NCI-H460 (cell line): ENCODE results near the gene SH2D3A. TPM values are rescaled to one million over a fixed set of nuclear protein-coding genes. Genes with fewer than 3 reads are reported as not detected.
"Not testable (repeated sequence)": the region's sequence is repeated elsewhere in the genome, so short reads cannot be mapped to it uniquely, and the experiment has no call there.

Experiments used
- DNase-seq: peaks from one replicate; pipeline ENCODE4 v3.0.0-alpha.2; 2016; ENCODE audit warnings: low read depth; ENCODE audit errors: extremely low read depth
- total RNA-seq: library from RNA; depleted of rRNA; stranded (reverse); fragments of >200 nt; shearing (Covaris generic); gene quantifications from 2 replicates; pipeline ENCODE4 v1.2.3, GENCODE V29; 2014

The SH2D3A gene
- total RNA-seq, 1 experiment from 2014 or later: 8.1 TPM

GRCh38 chr19:6790194-6791128 lies 23.2 kb upstream of the SH2D3A start:
- no peak for DNase-seq

- DNase-seq: no peak
Observed at GRCh38 chr19:6788896-6789295, 21.7 kb upstream of the SH2D3A start.

GRCh38 chr19:6787393-6787792 lies 20.2 kb upstream of the SH2D3A start:
- DNase-seq: no peak

GRCh38 chr19:6779206-6779605 lies 12.0 kb upstream of the SH2D3A start:
- DNase-seq: no peak

GRCh38 chr19:6778386-6778785 lies 11.2 kb upstream of the SH2D3A start:
- DNase-seq: no peak

- DNase-seq: no peak
Observed at GRCh38 chr19:6777434-6777833, 10.2 kb upstream of the SH2D3A start.

- DNase-seq: no peak
Observed at GRCh38 chr19:6776999-6777398, 9.8 kb upstream of the SH2D3A start.

- DNase-seq: not testable (repeated sequence)
Observed at GRCh38 chr19:6776045-6776444, 8.8 kb upstream of the SH2D3A start.

- DNase-seq: no peak
Observed at GRCh38 chr19:6774821-6775707, 7.8 kb upstream of the SH2D3A start.

- DNase-seq: no peak
Observed at GRCh38 chr19:6773323-6773931, 6.2 kb upstream of the SH2D3A start.

- no peak for DNase-seq
Observed at GRCh38 chr19:6772866-6773322, 5.7 kb upstream of the SH2D3A start.

GRCh38 chr19:6772028-6772865 lies 5.0 kb upstream of the SH2D3A start, which contains the start of gene VAV1:
Gene VAV1 (plus strand): TSS chr19:6772708. CDS start chr19:6772808, 100 bp downstream.
- DNase-seq: no peak

GRCh38 chr19:6771648-6772027 lies 4.4 kb upstream of the SH2D3A start:
- not testable (repeated sequence) for DNase-seq

GRCh38 chr19:6769006-6769619 lies 1.9 kb upstream of the SH2D3A start:
- DNase-seq: no peak

GRCh38 chr19:6768236-6768785 lies 1.1 kb upstream of the SH2D3A start:
- no peak for DNase-seq

- DNase-seq: no peak
Observed at GRCh38 chr19:6767081-6767356, 216 bp downstream of the SH2D3A start.

- DNase-seq: no peak
Observed at GRCh38 chr19:6766357-6767080, 716 bp downstream of the SH2D3A start.

GRCh38 chr19:6765738-6766356 lies 1.4 kb downstream of the SH2D3A start:
- no peak for DNase-seq
